HTERT RPE-1 (cell line): ENCODE data around the gene VAV2.

Source experiments
- in situ Hi-C: fragments of 300-500 bp; cut with MboI; formaldehyde crosslinking; loops from 4 replicates; pipeline ENCODE4 v1.14.3; 2020; ENCODE audit warnings: low sequenced_read_pairs

VAV2 gene

GRCh38 chr9:133991964-133992779, at the start of gene VAV2:
Gene VAV2 (minus strand): TSS chr9:133992324. CDS start chr9:133992278, 46 bp downstream.
- in situ Hi-C loops = no loop called here

GRCh38 chr9:134041649-134041962, 49.5 kb upstream of the VAV2 start:
- in situ Hi-C loops = no loop called here

- in situ Hi-C loops = no loop called here
Observed at GRCh38 chr9:134040781-134041648, 48.9 kb upstream of the VAV2 start.

GRCh38 chr9:134040176-134040565, 48.0 kb upstream of the VAV2 start:
- in situ Hi-C loops = no loop called here

GRCh38 chr9:134039386-134040175, 47.5 kb upstream of the VAV2 start:
- in situ Hi-C loops = no loop called here

- in situ Hi-C loops = no loop called here
Observed at GRCh38 chr9:134037641-134038040, 45.5 kb upstream of the VAV2 start.

- in situ Hi-C loops = no loop called here
Observed at GRCh38 chr9:134036130-134036529, 44.0 kb upstream of the VAV2 start.

GRCh38 chr9:134035041-134036039, 43.2 kb upstream of the VAV2 start:
- in situ Hi-C loops = no loop called here

GRCh38 chr9:134034215-134035040, 42.3 kb upstream of the VAV2 start:
- in situ Hi-C loops = no loop called here

GRCh38 chr9:134033516-134034214, 41.5 kb upstream of the VAV2 start:
- in situ Hi-C loops = no loop called here

- in situ Hi-C loops = no loop called here
Observed at GRCh38 chr9:134032456-134033222, 40.5 kb upstream of the VAV2 start.

- in situ Hi-C loops = no loop called here
Observed at GRCh38 chr9:134031783-134032182, 39.7 kb upstream of the VAV2 start.

- in situ Hi-C loops = no loop called here
Observed at GRCh38 chr9:134030821-134031470, 38.8 kb upstream of the VAV2 start.

- in situ Hi-C loops = no loop called here
Observed at GRCh38 chr9:134029248-134030226, 37.4 kb upstream of the VAV2 start.

GRCh38 chr9:134028575-134029247, 36.6 kb upstream of the VAV2 start:
- in situ Hi-C loops = no loop called here

GRCh38 chr9:134028076-134028475, 36.0 kb upstream of the VAV2 start:
- in situ Hi-C loops = no loop called here
